ENCODE results near the gene C2.
"Not testable (repeated sequence)": the region's sequence is repeated elsewhere in the genome, so short reads cannot be mapped to it uniquely, and the experiment has no call there.

Gene C2

GRCh38 chr6:31979238-31979898 lies 51.9 kb downstream of the C2 start:
- DNase-seq, result no peak

- DNase-seq, result not testable (repeated sequence)
Measured at GRCh38 chr6:31980195-31980876, 52.8 kb downstream of the C2 start.

GRCh38 chr6:31980998-31981397 lies 53.5 kb downstream of the C2 start:
- DNase-seq, result not testable (repeated sequence)

GRCh38 chr6:31981744-31982143 lies 54.2 kb downstream of the C2 start, which contains the start of gene C4A:
TSS of gene C4A (plus strand) at chr6:31982057. CDS start at chr6:31982108, 51 bp downstream.
- not testable (repeated sequence) for DNase-seq

GRCh38 chr6:31989363-31989762 lies 61.8 kb downstream of the C2 start:
- not testable (repeated sequence) for DNase-seq

- not testable (repeated sequence) for DNase-seq
Measured at GRCh38 chr6:31994421-31994820, 66.9 kb downstream of the C2 start.

Measured in MV-4-11 (cell line).